Body of pancreas (tissue), 4 donors: Measurements from ENCODE around the gene PPP4R4.

Experiments used
- POLR2A ChIP-seq, 3 donors: fragments of 450-650 bp; IDR thresholded peaks; one replicate each; pipeline ENCODE4 v1.6.1; 2016; ENCODE audit warnings: antibody characterized with exemption in 3 of 3, mild to moderate bottlenecking in 2 of 3
- TF ChIP-seq, protein P1 (sequence below), 7 experiments: fragments of 450-650 bp in 4 of 7; fragments of 200-600 bp in 3 of 7; sonication (generic) in 3 of 7; IDR thresholded peaks; one replicate each; pipeline ENCODE4 v1.5.1; 2016 to 2019; ENCODE audit warnings: antibody characterized with exemption in 7 of 7

DNA sequence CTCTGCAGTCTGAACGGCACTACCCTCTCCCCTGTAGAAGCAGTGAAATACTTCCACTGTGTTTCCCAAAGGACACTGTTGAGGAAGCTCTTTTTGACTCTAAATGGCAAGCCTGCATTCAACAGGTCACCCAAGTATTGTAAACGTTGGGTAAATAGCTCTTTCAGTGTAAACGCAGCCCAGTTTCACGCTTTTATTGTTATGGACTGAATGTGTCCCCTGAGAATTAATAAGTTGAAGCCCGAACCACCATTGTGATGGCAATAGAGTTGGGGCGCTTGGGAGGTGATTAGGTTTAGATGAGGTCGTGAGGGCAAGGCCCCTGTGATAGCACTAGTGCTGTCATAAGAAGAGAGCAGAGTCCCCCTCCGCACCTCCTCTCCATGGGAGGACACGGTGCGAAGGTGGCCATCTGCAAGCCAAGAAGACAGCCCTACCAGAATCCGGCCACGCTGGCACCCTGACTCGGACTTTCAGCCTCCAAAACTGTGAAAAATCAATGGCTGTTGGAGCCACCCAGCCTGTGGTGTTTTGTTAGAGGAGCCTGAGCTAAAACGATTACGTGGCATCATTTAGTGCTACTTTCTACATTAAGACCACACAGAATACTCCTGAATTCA is 117.9 kb downstream of the PPP4R4 start:
- TF ChIP-seq, protein P1, sequence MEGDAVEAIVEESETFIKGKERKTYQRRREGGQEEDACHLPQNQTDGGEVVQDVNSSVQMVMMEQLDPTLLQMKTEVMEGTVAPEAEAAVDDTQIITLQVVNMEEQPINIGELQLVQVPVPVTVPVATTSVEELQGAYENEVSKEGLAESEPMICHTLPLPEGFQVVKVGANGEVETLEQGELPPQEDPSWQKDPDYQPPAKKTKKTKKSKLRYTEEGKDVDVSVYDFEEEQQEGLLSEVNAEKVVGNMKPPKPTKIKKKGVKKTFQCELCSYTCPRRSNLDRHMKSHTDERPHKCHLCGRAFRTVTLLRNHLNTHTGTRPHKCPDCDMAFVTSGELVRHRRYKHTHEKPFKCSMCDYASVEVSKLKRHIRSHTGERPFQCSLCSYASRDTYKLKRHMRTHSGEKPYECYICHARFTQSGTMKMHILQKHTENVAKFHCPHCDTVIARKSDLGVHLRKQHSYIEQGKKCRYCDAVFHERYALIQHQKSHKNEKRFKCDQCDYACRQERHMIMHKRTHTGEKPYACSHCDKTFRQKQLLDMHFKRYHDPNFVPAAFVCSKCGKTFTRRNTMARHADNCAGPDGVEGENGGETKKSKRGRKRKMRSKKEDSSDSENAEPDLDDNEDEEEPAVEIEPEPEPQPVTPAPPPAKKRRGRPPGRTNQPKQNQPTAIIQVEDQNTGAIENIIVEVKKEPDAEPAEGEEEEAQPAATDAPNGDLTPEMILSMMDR (IDR thresholded peaks at IDR 0.05), result no peak
- no peak for TF ChIP-seq POLR2A (IDR thresholded peaks at IDR 0.05)
